H9 (cell line): ENCODE data around the gene SLC25A4. TPM values are rescaled to one million over a fixed set of nuclear protein-coding genes. Genes with fewer than 3 reads are reported as not detected.

Experiments
- DNase-seq: peaks from one replicate; pipeline ENCODE4 v3.0.0-alpha.2; 2017
- H2AFZ ChIP-seq: one replicate; pipeline ENCODE4 v1.6.1; 2013; ENCODE audit warnings: mild to moderate bottlenecking, low read length, control low read depth, moderate library complexity
- H2AK5ac ChIP-seq: 2 replicates; pipeline ENCODE4 v1.6.1; 2013; ENCODE audit warnings: low read length, control low read depth, mixed read lengths; ENCODE audit not compliant: insufficient read length
- H2BK120ac ChIP-seq: one replicate; pipeline ENCODE4 v1.6.1; 2013; ENCODE audit warnings: low read depth, mild to moderate bottlenecking, low read length, control low read depth, inconsistent platforms; ENCODE audit not compliant: poor library complexity, severe bottlenecking
- H2BK12ac ChIP-seq: 2 replicates; pipeline ENCODE4 v1.6.1; 2013; ENCODE audit warnings: low read length, control low read depth, mixed read lengths, low read depth; ENCODE audit not compliant: insufficient read length
- H2BK15ac ChIP-seq: 2 replicates; pipeline ENCODE4 v1.6.1; 2013; ENCODE audit warnings: low read depth, low read length, control low read depth
- H2BK20ac ChIP-seq: one replicate; pipeline ENCODE4 v1.6.1; 2013; ENCODE audit warnings: low read depth, mild to moderate bottlenecking, low read length, control low read depth, inconsistent platforms; ENCODE audit not compliant: poor library complexity, severe bottlenecking
- H2BK5ac ChIP-seq: 2 replicates; pipeline ENCODE4 v1.6.1; 2013; ENCODE audit warnings: low read length, control low read depth, mixed read lengths; ENCODE audit not compliant: insufficient read length
- H3K14ac ChIP-seq: 2 replicates; pipeline ENCODE4 v1.6.1; 2013; ENCODE audit warnings: low read length, control low read depth; ENCODE audit not compliant: insufficient read depth
- H3K18ac ChIP-seq: 2 replicates; pipeline ENCODE4 v1.6.1; 2013; ENCODE audit warnings: low read depth, mild to moderate bottlenecking, mixed read lengths, low read length, control low read depth; ENCODE audit not compliant: insufficient read length
- H3K23ac ChIP-seq: 2 replicates; pipeline ENCODE4 v1.6.1; 2013; ENCODE audit warnings: low read length, control low read depth, mixed read lengths, low read depth; ENCODE audit not compliant: insufficient read length
- H3K23me2 ChIP-seq: 2 replicates; pipeline ENCODE4 v1.6.1; 2013; ENCODE audit warnings: low read depth, mild to moderate bottlenecking, mixed read lengths, low read length, control low read depth; ENCODE audit not compliant: insufficient read length, poor library complexity, severe bottlenecking
- H3K27ac ChIP-seq: 2 replicates; pipeline ENCODE4 v1.5.1; 2013; ENCODE audit warnings: low read length, control low read depth, mixed read lengths, low read depth; ENCODE audit not compliant: insufficient read length
- H3K27me3 ChIP-seq: 2 replicates; pipeline ENCODE4 v1.6.1; 2013; ENCODE audit warnings: low read length, control low read depth, inconsistent platforms; ENCODE audit not compliant: insufficient read depth
- H3K4ac ChIP-seq: 2 replicates; pipeline ENCODE4 v1.6.1; 2013; ENCODE audit warnings: low read depth, mild to moderate bottlenecking, control low read depth, inconsistent platforms, low read length, moderate library complexity
- H3K4me1 ChIP-seq: 2 replicates; pipeline ENCODE4 v1.6.1; 2013; ENCODE audit warnings: low read length, control low read depth, inconsistent platforms; ENCODE audit not compliant: insufficient read depth
- H3K4me2 ChIP-seq: 2 replicates; pipeline ENCODE4 v1.6.1; 2013; ENCODE audit warnings: low read length, control low read depth, mixed read lengths; ENCODE audit not compliant: insufficient read length, insufficient read depth
- H3K56ac ChIP-seq: 2 replicates; pipeline ENCODE4 v1.6.1; 2013; ENCODE audit warnings: low read depth, mild to moderate bottlenecking, mixed read lengths, low read length, control low read depth; ENCODE audit not compliant: insufficient read length
- H3K79me1 ChIP-seq: 2 replicates; pipeline ENCODE4 v1.6.1; 2013; ENCODE audit warnings: low read depth, mild to moderate bottlenecking, moderate library complexity, low read length, control low read depth, inconsistent platforms; ENCODE audit not compliant: insufficient read depth, poor library complexity, severe bottlenecking
- H3K79me2 ChIP-seq: 2 replicates; pipeline ENCODE4 v1.6.1; 2013; ENCODE audit warnings: low read length, control low read depth, inconsistent platforms; ENCODE audit not compliant: insufficient read depth
- H3K9ac ChIP-seq: 2 replicates; pipeline ENCODE4 v1.6.1; 2013; ENCODE audit warnings: low read length, control low read depth, mixed read lengths; ENCODE audit not compliant: insufficient read length; ENCODE audit errors: extremely low read depth
- H3K9me3 ChIP-seq: one replicate; pipeline ENCODE4 v1.6.1; 2013; ENCODE audit warnings: low read depth, low read length, inconsistent platforms; ENCODE audit not compliant: control insufficient read depth
- H3T11ph ChIP-seq: one replicate; pipeline ENCODE4 v1.6.1; 2013; ENCODE audit warnings: mild to moderate bottlenecking, low read length, control low read depth, inconsistent platforms
- H4K20me1 ChIP-seq: one replicate; pipeline ENCODE4 v1.6.1; 2013; ENCODE audit not compliant: control insufficient read depth, insufficient read length, insufficient read depth
- H4K5ac ChIP-seq: 2 replicates; pipeline ENCODE4 v1.6.1; 2013; ENCODE audit warnings: low read depth, mild to moderate bottlenecking, mixed read lengths, low read length, control low read depth; ENCODE audit not compliant: insufficient read length
- H4K8ac ChIP-seq: replicated peaks from 2 replicates; pipeline ENCODE4 v1.6.1; 2013; ENCODE audit warnings: low read length, control low read depth, mixed read lengths, low read depth; ENCODE audit not compliant: insufficient read length
- H4K91ac ChIP-seq: 2 replicates; pipeline ENCODE4 v1.6.1; 2013; ENCODE audit warnings: low read depth, mild to moderate bottlenecking, moderate library complexity, mixed read lengths, low read length, control low read depth; ENCODE audit not compliant: insufficient read length
- H3K27ac Mint-ChIP-seq, 3 experiments: 2 replicates in 2 of 3; 3 replicates in 1 of 3; pipeline ENCODE4 v1.8.0; 2020 to 2021; ENCODE audit warnings: mixed read lengths in 3 of 3, mild to moderate bottlenecking in 1 of 3, moderate library complexity in 1 of 3
- H3K27me3 Mint-ChIP-seq: 2 replicates; pipeline ENCODE4 v1.8.0; 2021; ENCODE audit warnings: low read depth, mild to moderate bottlenecking, moderate library complexity, mixed read lengths
- H3K36me3 Mint-ChIP-seq, 3 experiments: 2 replicates in 2 of 3; 3 replicates in 1 of 3; pipeline ENCODE4 v1.8.0; 2020 to 2021; ENCODE audit warnings: low read depth in 3 of 3, mixed read lengths in 3 of 3; ENCODE audit not compliant: insufficient read depth in 1 of 3
- H3K4me1 Mint-ChIP-seq, 2 experiments: 2 replicates each; pipeline ENCODE4 v1.8.0; 2020; ENCODE audit warnings: mixed read lengths in 2 of 2
- H3K4me3 Mint-ChIP-seq, 2 experiments: 2 replicates in 1 of 2; 3 replicates in 1 of 2; pipeline ENCODE4 v1.8.0; 2020 to 2021; ENCODE audit warnings: mild to moderate bottlenecking in 2 of 2, mixed read lengths in 2 of 2, moderate library complexity in 1 of 2
- H3K9me3 Mint-ChIP-seq, 2 experiments: 2 replicates in 1 of 2; 3 replicates in 1 of 2; pipeline ENCODE4 v1.8.0; 2020; ENCODE audit warnings: mild to moderate bottlenecking in 2 of 2, mixed read lengths in 2 of 2, moderate library complexity in 1 of 2
- WGBS: extraction: QIAGEN DNeasy Blood & Tissue Kit; methylation state at CpG from one replicate; pipeline ENCODE4 v1.1.7; 2013; ENCODE audit warnings: missing lambda C conversion rate, low lambda C conversion rate, mixed read lengths; ENCODE audit not compliant: insufficient read length; ENCODE audit errors: extremely low coverage; 5-methylcytosine and 5-hydroxymethylcytosine counted together
- total RNA-seq: library from RNA; stranded (reverse); gene quantifications from 2 replicates; pipeline ENCODE4 v1.2.1, GENCODE V29; 2021
- TF ChIP-seq, protein P1 (sequence below): fragments of 200-600 bp; sonication (generic); conservative IDR thresholded peaks from 3 replicates; pipeline ENCODE4 v1.8.0; 2021; ENCODE audit warnings: antibody characterized with exemption, mild to moderate bottlenecking

Gene SLC25A4
- total RNA-seq, 1 experiment from 2014 or later, result 54.4 TPM

DNA sequence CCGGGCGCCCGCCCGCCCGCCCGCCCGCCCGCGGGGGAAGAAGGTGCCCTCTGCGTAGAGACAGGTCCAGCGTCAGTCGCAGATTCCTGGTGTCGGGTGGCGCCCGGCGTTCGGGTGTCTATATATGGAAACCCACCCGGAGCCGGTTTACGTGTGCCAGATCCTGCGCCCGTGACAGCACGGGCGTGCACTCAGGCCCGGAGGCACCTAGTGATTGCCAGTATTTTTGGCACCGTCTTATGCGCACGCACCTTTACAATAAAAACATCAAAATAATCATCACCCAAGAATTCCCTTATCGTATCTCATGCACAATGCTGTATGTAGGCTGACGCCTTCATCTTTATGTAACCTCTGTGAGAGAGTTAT lies 519 bp downstream of the SLC25A4 start:
- Mint-ChIP-seq H3K4me3 (peak overlapping the region; percentile 80 to 83), H3K27me3 (no peaks in the 10 kb centered on the region; the same call in 1 of the 2 replicates), H3K36me3 (peaks cover 4 to 25% (median 24%) of the 10 kb centered on the region in 3 experiments; a peak in 6 of 7 replicates), H3K9me3 (no peaks in the 10 kb centered on the region), H3K27ac (no peak overlapping the region), H3K4me1 (peaks cover 22 to 24% of the 10 kb centered on the region in 2 experiments)
- Histone ChIP-seq H4K8ac (no peak overlapping the region), H3K27me3 (no peaks in the 10 kb centered on the region), H3K4me1 (no peaks in the 10 kb centered on the region), H3K9me3 (no peaks in the 10 kb centered on the region), H3K27ac (no peak overlapping the region), H2AFZ (no peak overlapping the region), H3K18ac (no peak overlapping the region), H2BK12ac (no peak overlapping the region), H3K4me2 (peak overlapping the region; percentile 75), H3T11ph (no peak overlapping the region), H4K5ac (no peak overlapping the region), H4K91ac (no peak overlapping the region), H4K20me1 (no peaks in the 10 kb centered on the region), H2BK5ac (no peak overlapping the region), H3K79me1 (no peaks in the 10 kb centered on the region), H2BK20ac (no peak overlapping the region), H3K23ac (no peak overlapping the region), H2BK15ac (no peak overlapping the region), H2BK120ac (no peak overlapping the region), H3K9ac (peak overlapping the region; percentile 25), H3K14ac (no peak overlapping the region), H3K4ac (no peak overlapping the region), H2AK5ac (no peak overlapping the region), H3K79me2 (no peaks in the 10 kb centered on the region; the same call in 1 of the 2 replicates), H3K56ac (no peak overlapping the region), H3K23me2 (peaks cover 5% of the 10 kb centered on the region)
- WGBS, result no CpG with 5 or more reads among the region's 30 CpGs
- no peak for DNase-seq
- TF ChIP-seq, protein P1, sequence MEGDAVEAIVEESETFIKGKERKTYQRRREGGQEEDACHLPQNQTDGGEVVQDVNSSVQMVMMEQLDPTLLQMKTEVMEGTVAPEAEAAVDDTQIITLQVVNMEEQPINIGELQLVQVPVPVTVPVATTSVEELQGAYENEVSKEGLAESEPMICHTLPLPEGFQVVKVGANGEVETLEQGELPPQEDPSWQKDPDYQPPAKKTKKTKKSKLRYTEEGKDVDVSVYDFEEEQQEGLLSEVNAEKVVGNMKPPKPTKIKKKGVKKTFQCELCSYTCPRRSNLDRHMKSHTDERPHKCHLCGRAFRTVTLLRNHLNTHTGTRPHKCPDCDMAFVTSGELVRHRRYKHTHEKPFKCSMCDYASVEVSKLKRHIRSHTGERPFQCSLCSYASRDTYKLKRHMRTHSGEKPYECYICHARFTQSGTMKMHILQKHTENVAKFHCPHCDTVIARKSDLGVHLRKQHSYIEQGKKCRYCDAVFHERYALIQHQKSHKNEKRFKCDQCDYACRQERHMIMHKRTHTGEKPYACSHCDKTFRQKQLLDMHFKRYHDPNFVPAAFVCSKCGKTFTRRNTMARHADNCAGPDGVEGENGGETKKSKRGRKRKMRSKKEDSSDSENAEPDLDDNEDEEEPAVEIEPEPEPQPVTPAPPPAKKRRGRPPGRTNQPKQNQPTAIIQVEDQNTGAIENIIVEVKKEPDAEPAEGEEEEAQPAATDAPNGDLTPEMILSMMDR, result no peak
